Activated CD4-positive, alpha-beta T cell treated with anti-CD3 and anti-CD28 coated beads, Interleukin-2, amount 10 ng/mL, durations not matched to agents 7 days and 5 days (primary cell): ENCODE results near the gene KCNF1. TPM values are rescaled to one million over a fixed set of nuclear protein-coding genes. Genes with fewer than 3 reads are reported as not detected.
"Not testable (repeated sequence)": the region's sequence is repeated elsewhere in the genome, so short reads cannot be mapped to it uniquely, and the experiment has no call there.

Experiments used
- CTCF ChIA-PET: fragments of 350-600 bp; sonication (Branson Sonifier 250); formaldehyde crosslinking; loops from one replicate; lab custom pipeline; 2021; ENCODE audit warnings: antibody characterized with exemption; lab: Charles Lee
- POLR2A ChIA-PET: fragments of 350-600 bp; sonication (Branson Sonifier 250); formaldehyde crosslinking; loops from one replicate; lab custom pipeline; 2021; ENCODE audit warnings: antibody characterized with exemption; lab: Charles Lee
- DNase-seq: peaks from one replicate; pipeline ENCODE4 v3.0.0-alpha.2; 2020
- H3K27ac Mint-ChIP-seq: one replicate; pipeline ENCODE4 v1.8.0; 2021; ENCODE audit warnings: mild to moderate bottlenecking, moderate library complexity, mixed read lengths
- H3K27me3 Mint-ChIP-seq: one replicate; pipeline ENCODE4 v1.8.0; 2021; ENCODE audit warnings: mixed read lengths
- H3K36me3 Mint-ChIP-seq: one replicate; pipeline ENCODE4 v1.8.0; 2021; ENCODE audit warnings: low read depth, mixed read lengths
- H3K4me1 Mint-ChIP-seq: one replicate; pipeline ENCODE4 v1.8.0; 2021; ENCODE audit warnings: mixed read lengths
- H3K4me3 Mint-ChIP-seq: one replicate; pipeline ENCODE4 v1.8.0; 2021; ENCODE audit warnings: mild to moderate bottlenecking, moderate library complexity, mixed read lengths
- H3K9me3 Mint-ChIP-seq: one replicate; pipeline ENCODE4 v1.8.0; 2021; ENCODE audit warnings: mixed read lengths
- total RNA-seq, 2 experiments: library from RNA; stranded (reverse); gene quantifications; one replicate each; pipeline ENCODE4 v1.2.3, GENCODE V29; 2021

KCNF1 gene
- total RNA-seq, 2 experiments from 2014 or later = not detected

DNA sequence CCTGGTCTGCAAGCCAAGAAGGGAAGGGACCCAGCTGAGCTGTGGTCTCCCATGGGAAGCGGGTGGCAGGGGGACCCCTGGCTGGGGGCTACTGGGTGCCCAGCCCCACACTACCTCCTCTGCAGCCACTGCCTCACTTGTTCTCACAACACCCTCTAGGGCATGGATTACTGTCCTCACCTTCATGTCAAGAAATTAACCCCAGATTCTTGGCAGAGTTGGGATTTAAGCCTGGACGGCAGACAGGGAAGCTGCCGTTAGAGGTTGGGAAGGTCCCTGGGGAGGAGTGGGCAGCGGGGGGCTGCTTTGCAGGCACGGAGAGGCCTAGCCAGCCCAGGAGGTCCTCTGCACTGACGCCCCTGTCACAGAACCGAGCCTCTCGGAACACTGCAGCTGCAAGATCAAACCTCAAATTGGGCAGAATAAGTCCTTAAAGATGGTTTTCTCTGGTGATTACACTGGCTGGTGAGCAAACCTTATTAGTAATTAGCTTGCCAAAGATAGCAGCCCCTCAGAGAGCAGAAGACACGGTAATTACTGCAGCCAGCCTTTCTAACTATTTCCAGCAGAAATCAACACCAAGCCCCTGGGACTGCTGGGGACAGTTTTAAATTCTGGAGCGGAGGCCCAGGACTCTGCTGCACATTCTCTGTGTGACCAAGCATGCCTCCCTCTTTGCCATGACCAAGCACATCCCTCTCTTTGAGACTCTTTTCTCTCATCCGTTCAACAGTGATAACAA, 35.9 kb downstream of the KCNF1 start:
- H3K4me3 Mint-ChIP-seq = no peak overlapping the region
- peaks cover 25% of the 10 kb centered on the region for H3K27me3 Mint-ChIP-seq
- no peaks in the 10 kb centered on the region for H3K4me1 Mint-ChIP-seq
- ChIA-PET CTCF (interaction anchor here (0.6 kb wide), 1 partner anchor 166 kb away, joined by 3 read pairs; no protein-coding TSS in a partner anchor), POLR2A (no interaction called here)
- no peak overlapping the region for H3K27ac Mint-ChIP-seq
- no peaks in the 10 kb centered on the region for H3K9me3 Mint-ChIP-seq
- no peak for DNase-seq
- H3K36me3 Mint-ChIP-seq = no peaks in the 10 kb centered on the region

GRCh38 chr2:10948188-10948564, 36.4 kb downstream of the KCNF1 start:
- Mint-ChIP-seq H3K27me3 (peaks cover 25% of the 10 kb centered on the region), H3K4me3 (no peak overlapping the region), H3K27ac (no peak overlapping the region), H3K9me3 (no peaks in the 10 kb centered on the region), H3K36me3 (no peaks in the 10 kb centered on the region), H3K4me1 (no peaks in the 10 kb centered on the region)
- POLR2A ChIA-PET = no interaction called here
- CTCF ChIA-PET = no interaction called here
- DNase-seq = no peak

DNA sequence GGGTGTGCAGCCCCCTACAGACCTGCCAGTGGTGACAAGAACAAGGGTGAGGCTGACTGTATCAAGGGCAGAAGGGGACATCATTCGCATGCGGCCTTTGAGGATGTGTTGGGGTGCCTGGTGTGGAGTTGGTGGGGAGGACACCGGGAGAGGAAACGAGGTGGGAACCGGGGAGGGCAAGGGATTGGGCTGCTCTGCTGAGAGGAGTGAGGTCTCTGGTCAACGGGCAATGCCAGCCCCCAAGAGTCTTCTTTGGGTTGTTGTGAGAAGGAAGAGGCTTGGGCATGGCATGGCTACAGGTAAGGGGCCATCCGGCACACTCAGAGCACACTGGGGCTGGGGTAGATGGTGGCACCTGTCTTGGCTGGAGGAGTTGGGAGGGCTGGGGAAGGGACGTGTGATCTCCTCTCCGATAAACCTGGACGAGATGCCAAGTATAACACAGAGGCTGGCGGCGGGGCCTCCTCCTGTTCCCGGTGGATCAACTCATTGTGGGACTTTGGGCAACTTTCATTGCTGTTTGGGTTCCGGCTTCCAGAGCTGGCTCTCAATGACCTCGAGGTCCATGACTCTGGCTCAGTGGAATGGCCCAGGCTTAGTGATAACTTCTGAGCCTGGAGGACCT, 37.0 kb downstream of the KCNF1 start:
- Mint-ChIP-seq H3K9me3 (no peaks in the 10 kb centered on the region), H3K36me3 (no peaks in the 10 kb centered on the region), H3K4me1 (no peaks in the 10 kb centered on the region), H3K27ac (no peak overlapping the region), H3K4me3 (no peak overlapping the region), H3K27me3 (peaks cover 25% of the 10 kb centered on the region)
- no peak for DNase-seq
- CTCF ChIA-PET = no interaction called here
- POLR2A ChIA-PET = no interaction called here

DNA sequence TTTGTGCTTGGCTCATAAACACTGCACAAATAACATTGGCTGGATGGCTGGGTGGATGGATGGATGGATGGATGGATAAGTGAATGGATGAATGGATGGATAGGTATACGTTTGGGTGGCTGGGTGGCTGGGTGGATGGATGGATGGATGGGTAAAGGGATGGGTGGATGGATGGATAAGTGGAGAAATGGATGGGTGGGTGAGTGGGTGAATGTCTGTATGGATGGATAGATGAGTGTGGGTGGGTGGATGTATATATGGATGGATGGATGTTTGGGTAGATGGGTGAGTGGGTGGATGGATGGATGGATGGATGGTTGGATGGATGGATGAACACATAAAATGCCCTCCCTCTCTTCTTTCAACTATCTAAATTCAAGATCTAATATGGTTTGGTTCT, 38.1 kb downstream of the KCNF1 start:
- ChIA-PET CTCF (no interaction called here), POLR2A (no interaction called here)
- Mint-ChIP-seq H3K9me3 (no peaks in the 10 kb centered on the region), H3K4me1 (no peaks in the 10 kb centered on the region), H3K27ac (no peak overlapping the region), H3K27me3 (peaks cover 25% of the 10 kb centered on the region), H3K36me3 (no peaks in the 10 kb centered on the region), H3K4me3 (no peak overlapping the region)
- no peak for DNase-seq

DNA sequence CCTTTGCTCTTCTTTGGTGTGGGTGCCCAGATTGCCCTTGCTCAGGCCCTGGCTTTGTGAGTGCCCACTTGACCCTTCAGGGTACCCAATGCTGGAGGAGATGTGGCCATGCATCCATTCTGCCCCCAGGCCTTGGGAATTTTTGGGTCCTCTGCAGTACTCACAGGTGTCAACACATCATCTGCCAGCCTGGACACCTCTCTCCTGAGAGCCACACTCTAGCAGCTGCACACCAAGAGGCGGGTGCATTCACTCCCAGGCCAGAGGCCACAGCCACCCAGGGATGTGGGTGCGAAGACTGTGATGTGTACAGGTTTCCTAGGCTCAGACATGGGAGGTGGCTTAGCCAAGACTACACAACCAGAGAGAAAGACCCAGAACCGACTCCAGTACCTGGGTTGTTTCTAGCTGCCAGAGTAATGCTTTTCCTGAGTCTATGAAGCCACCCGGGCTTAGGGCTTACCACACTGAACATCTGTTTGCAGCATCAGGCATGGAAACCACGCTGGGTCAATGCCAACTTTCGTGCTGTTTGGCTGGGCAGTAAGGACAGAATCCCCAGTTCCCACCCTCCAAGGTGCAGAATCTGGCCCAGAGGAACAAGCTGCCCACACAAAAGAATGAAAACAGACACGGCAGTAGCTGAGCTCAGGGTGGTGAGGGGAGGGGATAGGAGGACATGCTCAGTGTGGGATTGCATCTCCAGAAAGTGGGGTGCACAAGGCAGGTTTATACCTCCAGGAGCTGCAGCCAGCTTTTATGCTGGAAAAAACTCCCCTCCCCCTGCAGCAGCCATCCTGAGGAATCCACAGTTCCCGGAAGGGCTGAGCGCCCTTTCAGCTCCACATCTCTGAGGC, 40.1 kb downstream of the KCNF1 start:
- Mint-ChIP-seq H3K27ac (no peak overlapping the region), H3K4me3 (no peak overlapping the region), H3K36me3 (no peaks in the 10 kb centered on the region), H3K9me3 (no peaks in the 10 kb centered on the region), H3K27me3 (peaks cover 22% of the 10 kb centered on the region), H3K4me1 (no peaks in the 10 kb centered on the region)
- CTCF ChIA-PET = interaction anchor here (0.6 to 0.7 kb wide), 2 partner anchors 1649 to 1758 kb away, joined by 3 read pairs; no protein-coding TSS in a partner anchor
- POLR2A ChIA-PET = no interaction called here
- no peak for DNase-seq

GRCh38 chr2:10954416-10954815, 42.7 kb downstream of the KCNF1 start:
- no peak overlapping the region for H3K27ac Mint-ChIP-seq
- H3K36me3 Mint-ChIP-seq = no peaks in the 10 kb centered on the region
- no peak for DNase-seq
- H3K4me1 Mint-ChIP-seq = no peaks in the 10 kb centered on the region
- H3K27me3 Mint-ChIP-seq = peaks cover 19% of the 10 kb centered on the region
- H3K9me3 Mint-ChIP-seq = no peaks in the 10 kb centered on the region
- ChIA-PET POLR2A (no interaction called here), CTCF (interaction anchor here (0.6 kb wide), 1 partner anchor 1684 kb away, joined by 3 read pairs; no protein-coding TSS in a partner anchor)
- H3K4me3 Mint-ChIP-seq = no peak overlapping the region

DNA sequence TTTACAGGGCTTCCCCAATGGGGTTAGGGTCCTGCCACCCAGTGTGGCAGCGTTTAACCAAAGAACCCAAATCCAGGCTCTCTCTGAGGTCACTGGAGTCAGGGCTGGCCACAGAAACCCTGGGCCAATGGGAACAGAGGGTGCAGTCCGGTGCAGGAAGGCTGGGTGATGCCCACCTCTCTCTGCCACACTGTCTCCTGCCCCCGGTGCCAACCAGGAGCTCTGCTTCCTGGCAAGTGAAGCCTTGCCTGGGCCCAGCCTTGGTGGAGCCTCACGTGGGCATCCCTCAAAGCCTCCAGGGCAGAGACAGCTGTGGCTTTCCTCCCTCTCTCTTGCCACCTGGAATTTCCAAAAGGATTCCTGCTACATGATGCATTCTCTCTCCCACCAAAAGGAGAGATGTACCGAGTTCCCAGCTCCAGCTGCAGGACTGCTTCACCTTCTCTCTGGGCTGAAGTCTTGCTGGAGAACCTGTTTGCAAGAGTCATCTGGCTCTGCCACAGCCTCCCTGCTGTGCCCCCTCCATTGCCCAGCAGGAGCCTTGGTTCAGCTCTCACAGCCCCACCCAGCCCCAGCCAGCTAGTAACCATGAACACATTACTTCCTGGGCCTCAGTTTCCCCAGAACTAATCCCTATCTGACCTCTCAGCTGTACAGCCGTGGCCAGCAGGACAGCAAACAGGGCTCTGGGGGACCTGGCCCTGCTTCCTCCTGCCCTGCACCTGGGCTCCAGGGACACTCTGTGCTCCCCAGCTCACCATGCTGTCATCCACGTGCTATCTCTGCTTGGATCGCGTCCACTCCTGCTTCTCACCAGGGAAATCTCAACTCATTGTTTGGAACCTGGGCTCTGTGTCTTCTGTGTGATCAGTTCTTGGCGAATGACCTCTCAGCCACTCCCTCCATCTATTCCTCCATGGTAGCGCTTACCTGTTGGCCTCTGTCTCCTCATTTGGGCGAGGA, 43.4 kb downstream of the KCNF1 start:
- ChIA-PET CTCF (no interaction called here), POLR2A (no interaction called here)
- Mint-ChIP-seq H3K9me3 (no peaks in the 10 kb centered on the region), H3K27ac (no peak overlapping the region), H3K36me3 (no peaks in the 10 kb centered on the region), H3K27me3 (peaks cover 14% of the 10 kb centered on the region), H3K4me1 (no peaks in the 10 kb centered on the region), H3K4me3 (no peak overlapping the region)
- no peak for DNase-seq

DNA sequence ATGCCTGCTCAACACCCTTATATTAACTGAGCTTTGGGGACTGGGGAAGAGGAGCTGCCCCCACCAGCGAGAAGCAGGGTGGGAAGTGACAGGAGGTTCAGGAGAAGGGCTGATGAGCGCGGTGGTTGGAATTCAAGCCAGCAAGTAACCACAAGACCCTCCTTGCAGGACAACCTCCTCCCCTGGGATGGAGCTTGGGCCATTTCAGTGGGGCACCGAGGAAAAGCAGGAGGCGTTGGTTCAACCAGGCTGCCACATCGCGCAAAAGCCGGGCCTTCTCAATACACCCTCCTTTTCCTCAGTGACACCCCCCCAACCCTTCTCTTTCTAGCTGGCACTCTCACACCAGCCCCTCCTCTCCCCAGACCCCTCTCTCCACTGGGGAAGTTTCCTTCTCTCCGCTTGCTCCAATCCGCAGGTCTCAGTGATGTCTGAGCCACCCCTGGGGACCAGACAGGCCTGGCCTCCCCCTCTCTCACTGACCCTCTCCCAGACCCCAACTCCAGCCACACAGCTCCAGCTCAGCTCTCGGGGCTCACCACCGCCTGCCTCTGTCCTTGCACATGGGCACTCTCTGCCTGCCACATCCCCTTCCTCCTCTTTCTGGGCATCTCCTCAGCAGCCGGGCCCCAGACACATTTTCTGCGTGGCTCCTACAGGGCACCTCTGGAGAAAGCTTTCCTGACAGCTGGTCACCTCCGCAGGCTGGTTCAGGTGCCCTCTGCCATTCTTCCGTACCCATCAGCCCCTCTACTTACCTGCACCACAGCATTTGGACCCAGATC, 44.5 kb downstream of the KCNF1 start:
- DNase-seq = no peak
- CTCF ChIA-PET = no interaction called here
- H3K36me3 Mint-ChIP-seq = no peaks in the 10 kb centered on the region
- peaks cover 9% of the 10 kb centered on the region for H3K27me3 Mint-ChIP-seq
- no peak overlapping the region for H3K27ac Mint-ChIP-seq
- H3K9me3 Mint-ChIP-seq = no peaks in the 10 kb centered on the region
- H3K4me3 Mint-ChIP-seq = no peak overlapping the region
- H3K4me1 Mint-ChIP-seq = no peaks in the 10 kb centered on the region
- POLR2A ChIA-PET = no interaction called here

DNA sequence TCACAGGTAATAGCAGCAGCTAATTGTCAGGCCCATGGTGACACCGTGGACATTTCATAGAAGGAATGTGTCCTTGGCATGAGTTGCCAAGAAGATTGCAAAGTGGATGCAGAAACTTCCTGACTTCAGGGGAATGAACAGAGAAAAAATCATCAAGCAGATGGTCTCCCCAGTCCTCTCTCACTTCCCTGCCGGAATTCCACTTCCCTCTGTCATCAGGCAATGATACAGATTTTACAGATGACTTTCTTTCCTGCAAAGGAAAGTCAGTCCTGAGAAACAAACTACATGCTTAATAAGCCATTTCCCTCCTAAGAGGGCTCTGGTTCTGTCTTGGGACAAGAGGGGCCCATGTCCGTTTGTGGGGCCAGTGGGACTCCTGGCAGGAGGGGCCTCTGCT, 45.7 kb downstream of the KCNF1 start:
- no peak for DNase-seq
- H3K9me3 Mint-ChIP-seq = no peaks in the 10 kb centered on the region
- H3K4me1 Mint-ChIP-seq = no peaks in the 10 kb centered on the region
- ChIA-PET CTCF (no interaction called here), POLR2A (no interaction called here)
- H3K4me3 Mint-ChIP-seq = no peak overlapping the region
- H3K27ac Mint-ChIP-seq = no peak overlapping the region
- H3K27me3 Mint-ChIP-seq = peaks cover 9% of the 10 kb centered on the region
- H3K36me3 Mint-ChIP-seq = no peaks in the 10 kb centered on the region

DNA sequence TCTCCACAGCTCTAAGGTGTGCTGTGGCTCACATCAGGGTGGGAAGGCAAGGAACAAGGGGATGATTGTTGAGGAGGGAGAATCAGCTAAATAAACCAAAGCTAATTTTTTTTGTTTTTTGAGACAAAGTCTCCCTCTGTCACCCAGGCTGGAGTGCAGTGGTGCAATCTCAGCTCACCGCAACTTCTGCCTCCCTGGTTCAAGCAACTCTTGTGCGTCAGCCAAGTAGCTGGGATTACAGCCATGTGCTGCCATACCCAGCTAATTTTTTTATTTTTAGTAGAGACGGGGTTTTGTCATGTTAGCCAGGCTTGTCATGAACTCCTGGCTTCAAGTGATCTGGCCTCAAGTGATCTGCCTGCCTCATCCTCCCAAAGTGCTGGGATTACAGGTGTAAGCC, 46.7 kb downstream of the KCNF1 start:
- H3K9me3 Mint-ChIP-seq, H3K36me3 Mint-ChIP-seq, H3K27ac Mint-ChIP-seq, H3K4me3 Mint-ChIP-seq, POLR2A ChIA-PET, CTCF ChIA-PET, DNase-seq, H3K4me1 Mint-ChIP-seq: not testable (repeated sequence)
- peaks cover 16% of the 10 kb centered on the region for H3K27me3 Mint-ChIP-seq

DNA sequence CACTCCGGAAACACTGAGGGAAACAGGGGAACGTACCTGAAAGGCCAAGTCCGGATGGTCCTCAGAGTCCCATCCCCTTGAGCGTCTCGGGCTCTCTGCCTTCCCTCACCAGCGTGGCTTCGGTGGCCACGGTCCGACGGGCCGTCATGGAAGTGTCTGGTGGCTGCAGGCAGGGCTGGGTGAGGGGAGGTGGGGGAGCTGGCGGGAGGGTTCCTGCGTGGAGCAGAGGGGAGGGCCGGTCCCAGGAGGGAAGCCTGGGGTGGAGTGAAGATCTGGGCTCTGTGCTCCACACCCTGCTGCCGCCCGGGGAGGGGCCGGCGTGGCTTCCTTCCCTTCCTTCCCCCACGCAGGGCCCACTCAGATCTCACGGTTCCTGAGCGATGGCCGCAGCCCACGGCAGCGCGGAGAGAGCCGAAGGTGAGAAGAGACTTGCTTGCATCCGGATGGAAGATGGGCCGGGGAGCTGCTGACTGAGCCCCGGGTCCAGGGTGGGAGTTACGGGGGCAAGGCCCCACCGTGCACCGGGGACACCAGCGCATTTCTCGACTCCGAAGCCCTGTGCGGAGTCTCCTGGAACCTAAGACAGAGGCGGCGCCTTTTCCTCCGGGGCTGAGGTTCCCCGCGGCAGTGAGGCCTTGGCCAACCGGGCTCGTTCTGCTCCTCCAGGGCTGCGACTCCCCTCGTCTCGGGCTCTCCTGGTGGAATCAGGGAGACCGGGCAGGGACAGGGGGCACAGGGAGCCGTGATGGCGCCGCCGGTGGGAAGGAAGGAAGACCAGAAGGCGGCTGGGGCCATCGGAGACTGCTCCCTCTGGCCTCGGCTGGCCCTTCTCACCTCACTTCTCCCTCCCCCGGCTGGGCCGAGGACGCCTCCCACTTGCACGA, 49.1 kb downstream of the KCNF1 start:
- Mint-ChIP-seq H3K9me3 (no peaks in the 10 kb centered on the region), H3K27me3 (peaks cover 25% of the 10 kb centered on the region), H3K4me1 (no peaks in the 10 kb centered on the region), H3K27ac (no peak overlapping the region), H3K36me3 (no peaks in the 10 kb centered on the region), H3K4me3 (no peak overlapping the region)
- ChIA-PET POLR2A (no interaction called here), CTCF (no interaction called here)
- no peak for DNase-seq
